HEK293 (cell line): Measurements from ENCODE around the gene ASB10.
A peak's percentile ranks its signal among the peaks of the same experiment; 100 is the strongest.

Source experiments
- CTCF ChIA-PET: fragments of 350-600 bp; formaldehyde crosslinking; extraction: SDS; loops from one replicate; lab custom pipeline; 2021; ENCODE audit warnings: antibody characterized with exemption; lab: Yijun Ruan, JAX
- POLR2A ChIA-PET: fragments of 300-600 bp; formaldehyde crosslinking; extraction: SDS; loops from one replicate; lab custom pipeline; 2020; ENCODE audit warnings: antibody characterized with exemption, inconsistent platforms; lab: Yijun Ruan, JAX
- H3K27ac ChIP-seq: fragments of 200-500 bp; sonication (Bioruptor generic); 2 replicates; pipeline ENCODE4 v1.5.1; 2014; ENCODE audit warnings: low read depth, low read length, control low read depth, inconsistent platforms; ENCODE audit errors: extremely low read depth
- H3K36me3 ChIP-seq, 2 experiments: fragments of 200-500 bp in 1 of 2; sonication (Bioruptor generic) in 1 of 2; 1 replicate in 1 of 2; 2 replicates in 1 of 2; pipeline ENCODE4 v1.5.1; 2014 to 2017; ENCODE audit warnings: inconsistent platforms in 2 of 2, low read length in 2 of 2; ENCODE audit not compliant: control insufficient read depth in 2 of 2, insufficient read depth in 1 of 2
- H3K4me1 ChIP-seq: fragments of 200-500 bp; sonication (Bioruptor generic); 2 replicates; pipeline ENCODE4 v1.5.1; 2014; ENCODE audit warnings: mild to moderate bottlenecking, low read length, inconsistent platforms; ENCODE audit not compliant: control insufficient read depth, insufficient read depth
- H3K4me3 ChIP-seq: 2 replicates; pipeline ENCODE4 v1.5.1; 2011; ENCODE audit warnings: low read depth, mild to moderate bottlenecking, control low read depth, low read length, moderate library complexity
- H3K9me3 ChIP-seq: fragments of 200-500 bp; sonication (Bioruptor generic); 2 replicates; pipeline ENCODE4 v1.5.1; 2014; ENCODE audit warnings: low read depth, low read length, inconsistent platforms; ENCODE audit not compliant: control insufficient read depth, insufficient read depth
- BCL11A ChIP-seq: fragments of 450-650 bp; formaldehyde crosslinking; IDR thresholded peaks from 2 replicates; pipeline ENCODE4 v1.5.1; 2016; ENCODE audit warnings: low read depth, missing biosample characterization, missing genetic modification characterization
- GLIS1 ChIP-seq: fragments of 450-650 bp; formaldehyde crosslinking; IDR thresholded peaks from 2 replicates; pipeline ENCODE4 v1.5.1; 2016; ENCODE audit warnings: missing biosample characterization, missing genetic modification characterization
- HOXD13 ChIP-seq: sonication (generic); formaldehyde crosslinking; IDR thresholded peaks from 2 replicates; pipeline ENCODE4 v1.8.0; 2022; ENCODE audit warnings: missing genetic modification reagents, borderline replicate concordance
- KLF16 ChIP-seq: fragments of 450-650 bp; formaldehyde crosslinking; IDR thresholded peaks from 2 replicates; pipeline ENCODE4 v1.5.1; 2017; ENCODE audit warnings: missing biosample characterization, missing genetic modification characterization
- KLF8 ChIP-seq: fragments of 450-650 bp; formaldehyde crosslinking; IDR thresholded peaks from 2 replicates; pipeline ENCODE4 v1.5.1; 2016; ENCODE audit warnings: missing biosample characterization, missing genetic modification characterization
- SALL2 ChIP-seq: fragments of 450-650 bp; formaldehyde crosslinking; IDR thresholded peaks from 2 replicates; pipeline ENCODE4 v1.5.0; 2017; ENCODE audit warnings: missing biosample characterization, mild to moderate bottlenecking, missing genetic modification characterization, borderline replicate concordance
- SP7 ChIP-seq: fragments of 450-650 bp; formaldehyde crosslinking; IDR thresholded peaks from 2 replicates; pipeline ENCODE4 v1.5.1; 2016; ENCODE audit warnings: missing biosample characterization, missing genetic modification characterization
- ZBTB21 ChIP-seq: fragments of 450-650 bp; formaldehyde crosslinking; IDR thresholded peaks from 2 replicates; pipeline ENCODE4 v1.5.1; 2017; ENCODE audit warnings: missing biosample characterization, missing genetic modification characterization
- ZBTB7A ChIP-seq: fragments of 450-650 bp; formaldehyde crosslinking; IDR thresholded peaks from 2 replicates; pipeline ENCODE4 v1.5.1; 2016; ENCODE audit warnings: low read depth, missing biosample characterization, missing genetic modification characterization
- ZNF112 ChIP-seq: fragments of 450-650 bp; formaldehyde crosslinking; IDR thresholded peaks from 2 replicates; pipeline ENCODE4 v1.5.0; 2017; ENCODE audit warnings: missing biosample characterization, missing genetic modification characterization
- ZNF138 ChIP-seq: fragments of 450-650 bp; formaldehyde crosslinking; IDR thresholded peaks from 2 replicates; pipeline ENCODE4 v1.5.1; 2016; ENCODE audit warnings: missing biosample characterization, missing genetic modification characterization, borderline replicate concordance
- ZNF214 ChIP-seq: fragments of 450-650 bp; formaldehyde crosslinking; IDR thresholded peaks from 2 replicates; pipeline ENCODE4 v1.5.1; 2017; ENCODE audit warnings: missing biosample characterization, mild to moderate bottlenecking, missing genetic modification characterization, borderline replicate concordance
- ZNF23 ChIP-seq: fragments of 450-650 bp; formaldehyde crosslinking; IDR thresholded peaks from 2 replicates; pipeline ENCODE4 v1.5.1; 2016; ENCODE audit warnings: missing biosample characterization, missing genetic modification characterization, borderline replicate concordance
- ZNF280C ChIP-seq: fragments of 450-650 bp; formaldehyde crosslinking; IDR thresholded peaks from 2 replicates; pipeline ENCODE4 v1.5.1; 2016; ENCODE audit warnings: missing biosample characterization, missing genetic modification characterization
- ZNF433 ChIP-seq: fragments of 450-650 bp; formaldehyde crosslinking; IDR thresholded peaks from 2 replicates; pipeline ENCODE4 v1.5.1; 2016; ENCODE audit warnings: missing biosample characterization, missing genetic modification characterization, low read depth
- ZNF514 ChIP-seq: fragments of 450-650 bp; formaldehyde crosslinking; IDR thresholded peaks from 2 replicates; pipeline ENCODE4 v1.5.1; 2016; ENCODE audit warnings: missing biosample characterization, missing genetic modification characterization
- ZNF530 ChIP-seq: fragments of 450-650 bp; formaldehyde crosslinking; IDR thresholded peaks from 2 replicates; pipeline ENCODE4 v1.5.1; 2016; ENCODE audit warnings: low read depth, missing biosample characterization, missing genetic modification characterization
- ZNF555 ChIP-seq: fragments of 450-650 bp; formaldehyde crosslinking; conservative IDR thresholded peaks from 2 replicates; pipeline ENCODE4 v1.5.1; 2017; ENCODE audit warnings: missing biosample characterization, mild to moderate bottlenecking, missing genetic modification characterization, inconsistent platforms
- ZNF585B ChIP-seq: fragments of 450-650 bp; formaldehyde crosslinking; IDR thresholded peaks from 2 replicates; pipeline ENCODE4 v1.5.1; 2016; ENCODE audit warnings: missing biosample characterization, missing genetic modification characterization
- ZNF670 ChIP-seq: fragments of 450-650 bp; formaldehyde crosslinking; IDR thresholded peaks from 2 replicates; pipeline ENCODE4 v1.5.1; 2016; ENCODE audit warnings: missing biosample characterization, missing genetic modification characterization, low read depth
- ZNF707 ChIP-seq: fragments of 450-650 bp; formaldehyde crosslinking; IDR thresholded peaks from 2 replicates; pipeline ENCODE4 v1.5.1; 2016; ENCODE audit warnings: missing biosample characterization, missing genetic modification characterization
- ZNF792 ChIP-seq: fragments of 450-650 bp; formaldehyde crosslinking; IDR thresholded peaks from 2 replicates; pipeline ENCODE4 v1.5.1; 2016; ENCODE audit warnings: missing biosample characterization, missing genetic modification characterization
- TF ChIP-seq, protein P1 (sequence below): fragments of 450-650 bp; formaldehyde crosslinking; IDR thresholded peaks from 2 replicates; pipeline ENCODE4 v1.5.1; 2016; ENCODE audit warnings: missing biosample characterization, missing genetic modification characterization
- TF ChIP-seq, protein P2 (sequence below): fragments of 450-650 bp; formaldehyde crosslinking; IDR thresholded peaks from 2 replicates; pipeline ENCODE4 v1.5.1; 2016; ENCODE audit warnings: missing biosample characterization, missing genetic modification characterization
- TF ChIP-seq, protein P3 (sequence below): fragments of 450-650 bp; formaldehyde crosslinking; IDR thresholded peaks from 2 replicates; pipeline ENCODE4 v1.5.1; 2016; ENCODE audit warnings: missing biosample characterization, missing genetic modification characterization

The ASB10 gene

DNA sequence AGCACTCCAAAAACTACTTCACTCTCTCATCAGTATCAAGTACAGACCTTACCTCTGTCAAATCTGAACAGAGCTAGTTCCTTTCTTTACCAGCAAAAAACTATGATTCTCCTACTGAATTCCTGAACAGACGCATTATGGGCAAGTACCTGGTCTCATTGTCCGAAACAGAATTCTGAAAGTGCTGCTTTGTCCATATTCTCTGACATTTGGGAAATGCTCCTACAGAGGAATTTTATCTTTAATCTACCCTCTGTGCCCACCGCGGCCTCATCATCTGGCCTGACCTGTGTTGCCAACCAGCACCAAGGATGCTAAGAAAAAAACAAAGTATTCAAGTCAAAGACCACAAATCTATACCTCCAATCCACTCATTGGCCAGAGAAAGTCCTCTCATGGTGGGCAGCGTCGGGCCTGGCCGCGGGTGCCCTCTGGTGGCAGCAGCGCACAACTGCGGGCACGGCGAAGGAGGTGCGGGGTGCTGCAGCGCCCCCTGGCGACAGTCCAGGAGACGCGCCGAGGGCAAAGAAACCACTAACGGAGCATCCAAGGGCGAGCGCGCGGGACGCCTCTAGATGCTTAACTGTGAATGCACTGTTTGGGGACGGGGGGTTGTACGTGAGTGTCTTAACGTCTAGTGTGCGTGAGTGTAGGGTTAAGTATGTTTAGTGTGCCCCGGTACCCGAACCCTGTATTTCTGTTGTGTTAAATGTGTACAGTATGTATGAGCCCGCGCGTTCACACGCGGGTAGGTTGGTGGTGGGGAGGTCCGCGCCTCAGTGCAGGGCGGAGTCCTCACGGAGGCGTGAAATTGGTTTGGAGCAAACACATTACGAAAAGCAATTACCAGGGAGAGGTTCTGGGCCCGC is 14.5 kb downstream of the ASB10 start (continued):
- TF ChIP-seq, protein P1, sequence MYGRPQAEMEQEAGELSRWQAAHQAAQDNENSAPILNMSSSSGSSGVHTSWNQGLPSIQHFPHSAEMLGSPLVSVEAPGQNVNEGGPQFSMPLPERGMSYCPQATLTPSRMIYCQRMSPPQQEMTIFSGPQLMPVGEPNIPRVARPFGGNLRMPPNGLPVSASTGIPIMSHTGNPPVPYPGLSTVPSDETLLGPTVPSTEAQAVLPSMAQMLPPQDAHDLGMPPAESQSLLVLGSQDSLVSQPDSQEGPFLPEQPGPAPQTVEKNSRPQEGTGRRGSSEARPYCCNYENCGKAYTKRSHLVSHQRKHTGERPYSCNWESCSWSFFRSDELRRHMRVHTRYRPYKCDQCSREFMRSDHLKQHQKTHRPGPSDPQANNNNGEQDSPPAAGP (tag by site-specific recombination) = peak; percentile 85; the same call in 1 of the 2 replicates
- TF ChIP-seq ZNF514 (tag by site-specific recombination) = no peak
- TF ChIP-seq ZNF23 = no peak
- no peak for TF ChIP-seq SALL2 (tag by site-specific recombination)
- TF ChIP-seq ZNF433 (tag by site-specific recombination) = no peak
- TF ChIP-seq, protein P2, sequence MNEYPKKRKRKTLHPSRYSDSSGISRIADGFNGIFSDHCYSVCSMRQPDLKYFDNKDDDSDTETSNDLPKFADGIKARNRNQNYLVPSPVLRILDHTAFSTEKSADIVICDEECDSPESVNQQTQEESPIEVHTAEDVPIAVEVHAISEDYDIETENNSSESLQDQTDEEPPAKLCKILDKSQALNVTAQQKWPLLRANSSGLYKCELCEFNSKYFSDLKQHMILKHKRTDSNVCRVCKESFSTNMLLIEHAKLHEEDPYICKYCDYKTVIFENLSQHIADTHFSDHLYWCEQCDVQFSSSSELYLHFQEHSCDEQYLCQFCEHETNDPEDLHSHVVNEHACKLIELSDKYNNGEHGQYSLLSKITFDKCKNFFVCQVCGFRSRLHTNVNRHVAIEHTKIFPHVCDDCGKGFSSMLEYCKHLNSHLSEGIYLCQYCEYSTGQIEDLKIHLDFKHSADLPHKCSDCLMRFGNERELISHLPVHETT = peak; percentile 76; the same call in 1 of the 2 replicates
- TF ChIP-seq, protein P3, sequence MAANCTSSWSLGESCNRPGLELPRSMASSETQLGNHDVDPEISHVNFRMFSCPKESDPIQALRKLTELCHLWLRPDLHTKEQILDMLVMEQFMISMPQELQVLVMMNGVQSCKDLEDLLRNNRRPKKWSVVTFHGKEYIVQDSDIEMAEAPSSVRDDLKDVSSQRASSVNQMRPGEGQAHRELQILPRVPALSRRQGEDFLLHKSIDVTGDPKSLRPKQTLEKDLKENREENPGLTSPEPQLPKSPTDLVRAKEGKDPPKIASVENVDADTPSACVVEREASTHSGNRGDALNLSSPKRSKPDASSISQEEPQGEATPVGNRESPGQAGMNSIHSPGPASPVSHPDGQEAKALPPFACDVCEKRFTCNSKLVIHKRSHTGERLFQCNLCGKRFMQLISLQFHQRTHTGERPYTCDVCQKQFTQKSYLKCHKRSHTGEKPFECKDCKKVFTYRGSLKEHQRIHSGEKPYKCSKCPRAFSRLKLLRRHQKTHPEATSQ = no peak
- no peak for TF ChIP-seq ZNF585B (tag by site-specific recombination)
- no peak for TF ChIP-seq ZBTB21 (tag by site-specific recombination)
- no peak for TF ChIP-seq ZNF555 (tag by site-specific recombination)
- TF ChIP-seq KLF16 = peak; percentile 62; the same call in 1 of the 2 replicates
- no peak for TF ChIP-seq ZNF214
- no peak for TF ChIP-seq ZNF138 (tag by site-specific recombination)
- no peak for TF ChIP-seq ZNF112 (tag by site-specific recombination)
- no peak for TF ChIP-seq ZNF530 (tag by site-specific recombination)
- TF ChIP-seq SP7 (tag by site-specific recombination) = peak; percentile 81
- TF ChIP-seq KLF8 = peak; percentile 47
- TF ChIP-seq GLIS1 (tag by site-specific recombination) = 0 out of 2 replicates have a peak, but pooled peaks have one; percentile 18

- Histone ChIP-seq H3K4me1 (no peaks in the 10 kb centered on the region), H3K27ac (no peak overlapping the region), H3K4me3 (no peak overlapping the region), H3K9me3 (no peaks in the 10 kb centered on the region), H3K36me3 (no peaks in the 10 kb centered on the region)
- ChIA-PET CTCF (interaction anchor here (0.6 to 2.6 kb wide), 10 partner anchors 11 to 679 kb away, joined by 4 to 20 read pairs (median 8); no protein-coding TSS in a partner anchor), POLR2A (no interaction called here)
- TF ChIP-seq ZNF707 (no peak), ZBTB7A (tag by site-specific recombination) (no peak), BCL11A (tag by site-specific recombination) (no peak), ZNF280C (tag by site-specific recombination) (no peak), ZNF792 (tag by site-specific recombination) (no peak), HOXD13 (CRISPR knock-in tag) (no peak), ZNF670 (tag by site-specific recombination) (no peak)
These were observed 18.3 kb downstream of the ASB10 start for GRCh38 chr7:151168787-151169162.
